OCI-LY3 (cell line): ENCODE measurements around the gene GDPD4.

ENCODE experiments used
- CTCF ChIP-seq: fragments of 200-600, 300-600 bp; sonication (generic); IDR thresholded peaks from 2 replicates; pipeline ENCODE4 v1.5.1; 2014; ENCODE audit warnings: antibody characterized with exemption, low read length, low read depth
- EZH2phosphoT487 ChIP-seq: fragments of 200-600 bp; shearing (Covaris generic); IDR thresholded peaks from 2 replicates; pipeline ENCODE4 v1.6.1; 2018; ENCODE audit warnings: antibody characterized with exemption, mixed run types, low read depth

GRCh38 chr11:77173494-77173893 lies 128.0 kb downstream of the GDPD4 start:
- TF ChIP-seq CTCF (no peak), EZH2phosphoT487 (no peak)
